PC-3 (cell line): Measurements from ENCODE around the gene FRAT1. TPM values are rescaled to one million over a fixed set of nuclear protein-coding genes. Genes with fewer than 3 reads are reported as not detected.

ENCODE experiments used
- ATAC-seq: fragments of 200-7000 bp; cut with Tn5 transposase; 2 replicates; pipeline ENCODE4 v1.9.1; 2020; ENCODE audit warnings: mild to moderate bottlenecking, moderate library complexity
- BruUV-seq: library from RNA; stranded (reverse); fragments of 400-500 nt; replicated peaks from 2 replicates; lab custom pipeline; 2021; lab: Mats Ljungman, UMichigan
- CTCF ChIA-PET: fragments of 300-600 bp; sonication (Branson Sonifier 250); formaldehyde crosslinking; loops from one replicate; lab custom pipeline; 2022; ENCODE audit warnings: antibody characterized with exemption; lab: Charles Lee
- POLR2A ChIA-PET: fragments of 300-600 bp; sonication (Branson Sonifier 250); formaldehyde crosslinking; loops from one replicate; lab custom pipeline; 2022; ENCODE audit warnings: antibody characterized with exemption; ENCODE audit not compliant: unreplicated experiment; lab: Charles Lee
- DNase-seq: peaks from one replicate; pipeline ENCODE4 v3.0.0-alpha.2; 2015
- H2AFZ ChIP-seq: fragments of 300-600 bp; sonication (generic); 2 replicates; pipeline ENCODE4 v1.6.0; 2016; ENCODE audit warnings: antibody characterized with exemption, low read length
- H3F3A ChIP-seq: fragments of 300-600 bp; sonication (generic); one replicate; pipeline ENCODE4 v1.6.0; 2017; ENCODE audit warnings: antibody characterized with exemption, low read length, control low read depth, mild to moderate bottlenecking; ENCODE audit not compliant: unreplicated experiment
- H3K27ac ChIP-seq: fragments of 300-600 bp; sonication (generic); 2 replicates; pipeline ENCODE4 v1.5.1; 2016; ENCODE audit warnings: mild to moderate bottlenecking, low read length
- H3K27me3 ChIP-seq: fragments of 300-600 bp; sonication (generic); 2 replicates; pipeline ENCODE4 v1.6.1; 2016; ENCODE audit warnings: low read length, mixed read lengths
- H3K36me3 ChIP-seq: fragments of 300-600 bp; sonication (generic); 2 replicates; pipeline ENCODE4 v1.6.1; 2016; ENCODE audit warnings: low read depth, mixed run types, low read length, mixed read lengths
- H3K4me1 ChIP-seq: fragments of 300-600 bp; sonication (generic); 2 replicates; pipeline ENCODE4 v1.5.1; 2016; ENCODE audit warnings: low read length; ENCODE audit not compliant: insufficient read depth
- H3K4me2 ChIP-seq: fragments of 300-600 bp; sonication (generic); 2 replicates; pipeline ENCODE4 v1.6.0; 2016; ENCODE audit warnings: low read length
- H3K4me3 ChIP-seq: fragments of 300-600 bp; sonication (generic); 2 replicates; pipeline ENCODE4 v1.5.1; 2016; ENCODE audit warnings: mild to moderate bottlenecking, low read length, mixed read lengths
- H3K79me2 ChIP-seq: fragments of 300-600 bp; sonication (generic); 2 replicates; pipeline ENCODE4 v1.6.1; 2017; ENCODE audit warnings: low read length, mixed read lengths
- H3K9ac ChIP-seq: fragments of 300-600 bp; sonication (generic); 2 replicates; pipeline ENCODE4 v1.6.0; 2016; ENCODE audit warnings: mild to moderate bottlenecking, low read length
- H3K9me2 ChIP-seq: fragments of 300-600 bp; sonication (generic); replicated peaks from 2 replicates; pipeline ENCODE4 v1.6.1; 2016; ENCODE audit warnings: mixed run types, low read length, mixed read lengths
- H3K9me3 ChIP-seq: fragments of 300-600 bp; sonication (generic); 2 replicates; pipeline ENCODE4 v1.6.1; 2016; ENCODE audit warnings: low read length, mixed read lengths
- H4K20me1 ChIP-seq: fragments of 300-600 bp; sonication (generic); 2 replicates; pipeline ENCODE4 v1.6.1; 2016; ENCODE audit warnings: low read length, mixed read lengths
- CTCF ChIP-seq: fragments of 300-600 bp; sonication (generic); conservative IDR thresholded peaks from 2 replicates; pipeline ENCODE4 v1.5.1; 2017; ENCODE audit warnings: antibody characterized with exemption, low read depth, mild to moderate bottlenecking, low read length
- EZH2 ChIP-seq: fragments of 300-600 bp; sonication (generic); IDR thresholded peaks from one replicate; pipeline ENCODE4 v1.6.1; 2017; ENCODE audit warnings: antibody characterized with exemption, mild to moderate bottlenecking, low read length; ENCODE audit not compliant: unreplicated experiment
- EZH2phosphoT487 ChIP-seq: fragments of 300-600 bp; sonication (generic); IDR thresholded peaks from 2 replicates; pipeline ENCODE4 v1.6.1; 2018; ENCODE audit warnings: mild to moderate bottlenecking, antibody characterized with exemption, low read length, borderline replicate concordance
- intact Hi-C: fragments of 100-400 bp; cut with micrococcal nuclease; formaldehyde crosslinking; loops from 2 replicates; pipeline ENCODE4 v1.9.0; 2023
- total RNA-seq: library from RNA; depleted of rRNA; stranded (reverse); fragments of >200 nt; gene quantifications from 2 replicates; pipeline ENCODE4 v1.2.3, GENCODE V29; 2014

FRAT1 gene
- total RNA-seq, 1 experiment from 2014 or later, result 4.1 TPM

DNA sequence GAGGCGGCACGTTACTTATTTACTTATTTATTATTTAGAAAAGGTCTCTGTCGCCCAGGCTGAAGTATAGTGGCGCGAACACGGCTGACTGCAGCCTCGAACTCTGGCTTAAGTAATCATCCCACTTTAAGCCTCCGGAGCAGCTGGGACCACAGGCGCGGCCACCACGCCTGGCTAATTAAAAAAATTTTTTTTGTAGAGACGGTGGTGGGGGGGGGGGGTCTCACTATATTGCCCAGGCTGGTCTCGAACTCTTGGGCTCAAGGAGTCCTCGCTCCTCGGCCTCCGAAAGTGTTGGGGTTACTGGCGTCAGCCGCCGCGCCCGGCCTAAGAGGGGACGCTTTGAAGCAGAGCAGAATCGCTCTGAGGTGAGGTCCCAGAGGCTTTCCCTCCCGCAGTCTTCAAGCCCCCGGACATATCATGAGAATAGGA is 16.1 kb downstream of the FRAT1 start:
- no peaks in the 10 kb centered on the region for H3K27me3 ChIP-seq
- 0 out of 2 replicates have a peak, but pooled peaks cover 6% of the 10 kb centered on the region for H4K20me1 ChIP-seq
- ATAC-seq (no peak), DNase-seq (no peak)
- POLR2A ChIA-PET, result no interaction called here
- peak overlapping the region; percentile 87 for H3K4me2 ChIP-seq
- no peaks in the 10 kb centered on the region for H3K36me3 ChIP-seq
- intact Hi-C loops, result no loop called here
- H3K4me1 ChIP-seq, result peaks cover 24% of the 10 kb centered on the region
- TF ChIP-seq EZH2phosphoT487, result no peak
- no peak for TF ChIP-seq EZH2
- no peak for TF ChIP-seq CTCF
- H3K9me3 ChIP-seq, result no peaks in the 10 kb centered on the region
- peak overlapping the region; percentile 75; the same call in 1 of the 2 replicates for H3K4me3 ChIP-seq
- H3K79me2 ChIP-seq, result peaks cover 37% of the 10 kb centered on the region
- peak overlapping the region; percentile 95; the same call in 1 of the 2 replicates for H3K9ac ChIP-seq
- CTCF ChIA-PET, result no interaction called here
- H3K9me2 ChIP-seq, result no peaks in the 10 kb centered on the region
- H3F3A ChIP-seq, result no peaks in the 10 kb centered on the region
- no peak overlapping the region for H3K27ac ChIP-seq
- peak overlapping the region; percentile 75; the same call in 1 of the 2 replicates for H2AFZ ChIP-seq
- no TSS peak for BruUV-seq

DNA sequence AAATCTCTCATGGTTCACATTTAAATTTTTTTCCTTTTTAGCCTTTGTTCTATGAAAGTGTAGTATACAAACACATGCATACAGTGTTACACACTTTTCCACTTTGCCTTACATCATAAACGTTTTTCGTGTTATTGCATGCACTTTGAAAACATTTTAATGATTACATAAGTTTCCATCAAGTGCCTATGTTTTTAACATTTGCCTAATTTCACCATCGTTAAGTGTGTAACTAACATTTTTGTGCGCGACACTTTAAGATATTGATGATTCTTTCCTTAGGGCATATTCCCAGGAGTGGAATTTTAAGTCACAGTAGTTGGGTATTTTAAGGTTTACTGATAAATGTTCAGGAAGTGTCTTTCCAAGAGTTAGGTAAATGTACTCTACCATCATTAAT is 16.9 kb downstream of the FRAT1 start:
- Histone ChIP-seq H3K4me3 (peak overlapping the region; percentile 45; the same call in 1 of the 2 replicates), H3K36me3 (no peaks in the 10 kb centered on the region), H3K9ac (no peak overlapping the region), H3K4me2 (peak overlapping the region; percentile 81), H3K27ac (no peak overlapping the region; the same call in 1 of the 2 replicates), H4K20me1 (0 out of 2 replicates have a peak, but pooled peaks cover 6% of the 10 kb centered on the region), H3K79me2 (peaks cover 30% of the 10 kb centered on the region), H3K27me3 (no peaks in the 10 kb centered on the region), H3K9me3 (no peaks in the 10 kb centered on the region), H3F3A (no peaks in the 10 kb centered on the region), H2AFZ (no peak overlapping the region), H3K9me2 (no peaks in the 10 kb centered on the region), H3K4me1 (peaks cover 24% of the 10 kb centered on the region)
- CTCF ChIA-PET, result no interaction called here
- ATAC-seq (no peak), DNase-seq (no peak)
- intact Hi-C loops, result no loop called here
- TF ChIP-seq CTCF, result no peak
- TF ChIP-seq EZH2phosphoT487, result no peak
- TF ChIP-seq EZH2, result no peak
- BruUV-seq, result no TSS peak
- POLR2A ChIA-PET, result no interaction called here

- peak overlapping the region; percentile 45; the same call in 1 of the 2 replicates for H3K4me3 ChIP-seq
- DNase-seq (no peak), ATAC-seq (no peak)
- H2AFZ ChIP-seq, result no peak overlapping the region
- H3F3A ChIP-seq, result no peaks in the 10 kb centered on the region
- no peaks in the 10 kb centered on the region for H3K36me3 ChIP-seq
- peaks cover 24% of the 10 kb centered on the region for H3K4me1 ChIP-seq
- intact Hi-C loops, result no loop called here
- H3K9ac ChIP-seq, result peak overlapping the region; percentile 45; the same call in 1 of the 2 replicates
- H3K27ac ChIP-seq, result peak overlapping the region; percentile 59
- POLR2A ChIA-PET, result no interaction called here
- CTCF ChIA-PET, result no interaction called here
- no TSS peak for BruUV-seq
- H3K9me3 ChIP-seq, result no peaks in the 10 kb centered on the region
- H3K4me2 ChIP-seq, result peak overlapping the region; percentile 81
- 0 out of 2 replicates have a peak, but pooled peaks cover 6% of the 10 kb centered on the region for H4K20me1 ChIP-seq
- H3K79me2 ChIP-seq, result peaks cover 25% of the 10 kb centered on the region
- H3K27me3 ChIP-seq, result no peaks in the 10 kb centered on the region
- H3K9me2 ChIP-seq, result no peaks in the 10 kb centered on the region
- TF ChIP-seq EZH2phosphoT487, result no peak
- no peak for TF ChIP-seq CTCF
- no peak for TF ChIP-seq EZH2
Observed at GRCh38 chr10:97336446-97336845, 17.4 kb downstream of the FRAT1 start.
